IMR-90 (cell line): ENCODE results near the gene SLC6A9. TPM values are rescaled to one million over a fixed set of nuclear protein-coding genes. Genes with fewer than 3 reads are reported as not detected.

Source experiments
- ATAC-seq: fragments of 200-7000 bp; cut with Tn5 transposase; 2 replicates; pipeline ENCODE4 v1.9.1; 2020; ENCODE audit warnings: low read depth, mild to moderate bottlenecking, moderate library complexity
- BruUV-seq: library from RNA; stranded (reverse); fragments of 400-500 nt; replicated peaks from 2 replicates; lab custom pipeline; 2021; lab: Mats Ljungman, UMichigan
- CTCF ChIA-PET: fragments of 300-600 bp; formaldehyde crosslinking; extraction: SDS; loops from one replicate; lab custom pipeline; 2021; ENCODE audit warnings: antibody characterized with exemption; lab: Yijun Ruan, JAX
- POLR2A ChIA-PET: fragments of 300-600 bp; sonication (Branson Sonifier 250); formaldehyde crosslinking; loops from one replicate; lab custom pipeline; 2022; ENCODE audit warnings: antibody characterized with exemption; ENCODE audit not compliant: unreplicated experiment; lab: Charles Lee
- DNase-seq: peaks from one replicate; pipeline ENCODE4 v3.0.0; 2013
- H2AFZ ChIP-seq: replicated peaks from 2 replicates; pipeline ENCODE3; 2013; ENCODE audit warnings: low read length, mild to moderate bottlenecking; ENCODE audit not compliant: poor library complexity
- H2AK5ac ChIP-seq: 2 replicates; pipeline ENCODE4 v1.6.1; 2013; ENCODE audit warnings: low read depth, low read length, inconsistent platforms
- H2AK9ac ChIP-seq: replicated peaks from 2 replicates; pipeline ENCODE3; 2013; ENCODE audit warnings: mild to moderate bottlenecking, low read depth, low read length, moderate library complexity; ENCODE audit not compliant: poor library complexity
- H2BK120ac ChIP-seq: 2 replicates; pipeline ENCODE4 v1.6.1; 2013; ENCODE audit warnings: low read depth, low read length, inconsistent platforms
- H2BK15ac ChIP-seq: 3 replicates; pipeline ENCODE4 v1.6.1; 2013; ENCODE audit warnings: low read depth, low read length, inconsistent platforms
- H2BK20ac ChIP-seq: 2 replicates; pipeline ENCODE4 v1.6.1; 2013; ENCODE audit warnings: low read depth, mild to moderate bottlenecking, inconsistent platforms, low read length, moderate library complexity
- H2BK5ac ChIP-seq: 2 replicates; pipeline ENCODE4 v1.6.1; 2013; ENCODE audit warnings: mild to moderate bottlenecking, low read depth, low read length, inconsistent platforms; ENCODE audit not compliant: poor library complexity, severe bottlenecking
- H3K14ac ChIP-seq: replicated peaks from 2 replicates; pipeline ENCODE4 v1.6.1; 2013; ENCODE audit warnings: low read depth, low read length, inconsistent platforms
- H3K18ac ChIP-seq: 2 replicates; pipeline ENCODE4 v1.6.1; 2013; ENCODE audit warnings: low read depth, low read length, control low read depth
- H3K23ac ChIP-seq: 2 replicates; pipeline ENCODE4 v1.6.1; 2013; ENCODE audit warnings: low read depth, low read length, inconsistent platforms
- H3K27ac ChIP-seq: 2 replicates; pipeline ENCODE4 v1.5.1; 2013; ENCODE audit warnings: mild to moderate bottlenecking, control low read depth, low read length; ENCODE audit not compliant: insufficient read depth
- H3K27me3 ChIP-seq: 2 replicates; pipeline ENCODE4 v1.6.1; 2013; ENCODE audit warnings: low read length; ENCODE audit not compliant: control insufficient read depth, insufficient read depth
- H3K36me3 ChIP-seq: 2 replicates; pipeline ENCODE4 v1.6.1; 2013; ENCODE audit warnings: low read length, mixed read lengths; ENCODE audit not compliant: control insufficient read depth, insufficient read depth
- H3K4ac ChIP-seq: 2 replicates; pipeline ENCODE4 v1.6.1; 2013; ENCODE audit warnings: low read depth, low read length, inconsistent platforms
- H3K4me1 ChIP-seq: 2 replicates; pipeline ENCODE4 v1.6.1; 2013; ENCODE audit warnings: low read length, mixed read lengths; ENCODE audit not compliant: control insufficient read depth, insufficient read depth
- H3K4me2 ChIP-seq: 2 replicates; pipeline ENCODE4 v1.6.1; 2013; ENCODE audit warnings: low read depth, mild to moderate bottlenecking, control low read depth, low read length, moderate library complexity
- H3K4me3 ChIP-seq: 2 replicates; pipeline ENCODE4 v1.5.1; 2013; ENCODE audit warnings: low read depth, mild to moderate bottlenecking, control low read depth, low read length, moderate library complexity; ENCODE audit not compliant: insufficient read depth
- H3K56ac ChIP-seq: 2 replicates; pipeline ENCODE4 v1.6.1; 2013; ENCODE audit warnings: low read length, inconsistent platforms; ENCODE audit not compliant: insufficient read depth; ENCODE audit errors: extremely low read depth
- H3K79me1 ChIP-seq, 2 experiments: 2 replicates each; pipeline ENCODE4 v1.6.1; 2013; ENCODE audit warnings: low read length in 2 of 2, inconsistent platforms in 1 of 2, low read depth in 1 of 2
- H3K9ac ChIP-seq: 2 replicates; pipeline ENCODE4 v1.6.1; 2013; ENCODE audit warnings: low read depth, low read length, control low read depth
- H3K9me1 ChIP-seq: 2 replicates; pipeline ENCODE4 v1.6.1; 2013; ENCODE audit warnings: low read length, inconsistent platforms; ENCODE audit not compliant: insufficient read depth
- H3K9me3 ChIP-seq: 2 replicates; pipeline ENCODE4 v1.6.1; 2013; ENCODE audit warnings: low read length; ENCODE audit not compliant: control insufficient read depth, insufficient read depth
- H4K20me1 ChIP-seq: 2 replicates; pipeline ENCODE4 v1.6.1; 2013; ENCODE audit warnings: low read length, inconsistent platforms; ENCODE audit not compliant: insufficient read depth
- H4K5ac ChIP-seq: 2 replicates; pipeline ENCODE4 v1.6.1; 2013; ENCODE audit warnings: mild to moderate bottlenecking, low read depth, low read length, control low read depth
- H4K8ac ChIP-seq, 2 experiments: 2 replicates each; pipeline ENCODE4 v1.6.1; 2013; ENCODE audit warnings: low read depth in 2 of 2, low read length in 2 of 2, control low read depth in 1 of 2, inconsistent platforms in 1 of 2
- H4K91ac ChIP-seq: 2 replicates; pipeline ENCODE4 v1.6.1; 2013; ENCODE audit warnings: low read depth, low read length, inconsistent platforms; ENCODE audit not compliant: insufficient read depth
- CEBPB ChIP-seq: IDR thresholded peaks from 2 replicates; pipeline ENCODE4 v1.6.1; 2012; ENCODE audit warnings: low read depth, low read length, improper control_type of control experiment
- CHD1 ChIP-seq: IDR thresholded peaks from 2 replicates; pipeline ENCODE4 v1.6.1; 2012; ENCODE audit warnings: low read depth, low read length, improper control_type of control experiment
- POLR2A ChIP-seq: IDR thresholded peaks from 2 replicates; pipeline ENCODE4 v1.6.1; 2012; ENCODE audit warnings: mild to moderate bottlenecking, low read depth, low read length
- WGBS, 2 experiments: methylation state at CpG; one replicate each; pipeline versions ENCODE4 v1.1.5 to v1.1.7; 2013; ENCODE audit warnings: missing lambda C conversion rate in 2 of 2; ENCODE audit not compliant: insufficient read length in 1 of 2; ENCODE audit errors: extremely low coverage in 2 of 2; 5-methylcytosine and 5-hydroxymethylcytosine counted together
- dilution Hi-C: fragments of 300-500 bp; cut with HindIII; formaldehyde crosslinking; loops from one replicate; pipeline ENCODE4 v1.14.3; 2018; ENCODE audit warnings: low sequenced_read_pairs; ENCODE audit not compliant: unreplicated experiment
- in situ Hi-C: fragments of 300-500 bp; cut with MboI; formaldehyde crosslinking; loops from 3 replicates; pipeline ENCODE4 v1.14.3; 2019; ENCODE audit warnings: low sequenced_read_pairs, inconsistent platforms, mixed read lengths
- intact Hi-C: fragments of 100-400 bp; cut with micrococcal nuclease; formaldehyde crosslinking; loops from 2 replicates; pipeline ENCODE4 v1.10.0; 2022
- polyA plus RNA-seq, 3 experiments: library from polyadenylated mRNA; depleted of rRNA; stranded (reverse); fragments of >200 nt; gene quantifications; 2 replicates each; pipeline ENCODE4 v1.2.3, GENCODE V29; 2012; ENCODE audit warnings: low replicate concordance in 1 of 3
- total RNA-seq: library from RNA; depleted of rRNA; stranded (reverse); fragments of >200 nt; gene quantifications from 2 replicates; pipeline ENCODE4 v1.2.3, GENCODE V29; 2012

Gene SLC6A9
- total and polyA plus RNA-seq, 2 of the 4 experiments (the other 2 are of a cell fraction): 2.0 to 6.6 TPM

DNA sequence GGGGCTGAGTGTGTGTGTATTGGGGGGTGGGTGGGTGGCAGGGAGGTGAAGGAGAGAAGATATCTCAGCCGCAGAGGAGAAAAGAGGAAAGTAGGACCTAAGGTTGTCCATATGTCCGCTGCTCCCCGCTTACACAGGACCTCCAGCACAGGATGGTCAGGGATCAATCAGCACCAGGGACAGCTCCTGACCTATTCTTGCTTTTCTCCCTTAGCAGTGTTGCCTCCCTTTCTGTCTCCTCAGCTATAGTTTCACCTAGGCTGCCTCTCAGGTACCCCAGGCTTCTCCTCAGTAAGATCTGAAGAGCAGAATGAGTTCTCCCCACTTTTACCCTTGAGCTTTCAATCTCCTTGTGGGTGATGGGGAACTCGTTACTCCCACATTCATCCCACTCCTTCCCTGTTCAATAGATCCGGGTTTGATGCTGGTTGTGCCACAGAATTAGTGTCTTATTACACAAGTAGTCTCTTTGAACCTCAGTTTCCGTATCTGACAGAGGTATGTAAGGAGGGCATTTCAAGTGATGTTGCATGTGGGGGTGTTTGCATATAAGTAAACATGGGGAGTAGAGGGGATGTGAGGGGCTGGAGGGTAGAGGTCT is 62.8 kb downstream of the SLC6A9 start:
- dilution Hi-C loops: no loop called here
- 64% methylated on average over 2 of the region's 6 CpGs; no CpG with 5 or more reads in 1 of the 2 experiments for WGBS, 2 experiments
- POLR2A ChIA-PET: no interaction called here

More for the DNA sequence above, 62.8 kb downstream of the SLC6A9 start:
- no peak overlapping the region for H2BK20ac ChIP-seq
- H3K4ac ChIP-seq: no peak overlapping the region
- H3K27me3 ChIP-seq: no peaks in the 10 kb centered on the region
- H3K4me2 ChIP-seq: no peak overlapping the region
- H3K56ac ChIP-seq: no peak overlapping the region
- H3K4me3 ChIP-seq: no peak overlapping the region
- no peak overlapping the region for H2BK5ac ChIP-seq
- H3K9me1 ChIP-seq: peaks cover 6% of the 10 kb centered on the region; the same call in 1 of the 2 replicates
- no peaks in the 10 kb centered on the region for H3K9me3 ChIP-seq
- no peak overlapping the region for H4K8ac ChIP-seq
- ATAC-seq (no peak), DNase-seq (no peak)
- H2AK9ac ChIP-seq: no peak overlapping the region
- no peak overlapping the region for H4K5ac ChIP-seq
- H3K79me1 ChIP-seq: peaks cover 13 to 17% of the 10 kb centered on the region in 2 experiments; a peak in 3 of 4 replicates
- no peak overlapping the region for H2BK120ac ChIP-seq
- H3K4me1 ChIP-seq: no peaks in the 10 kb centered on the region
- H3K9ac ChIP-seq: no peak overlapping the region
- no peak overlapping the region for H2AFZ ChIP-seq
- H4K20me1 ChIP-seq: no peaks in the 10 kb centered on the region
- H4K91ac ChIP-seq: no peak overlapping the region
- no peak overlapping the region for H3K27ac ChIP-seq
- CTCF ChIA-PET: no interaction called here
- H3K36me3 ChIP-seq: peaks cover 19% of the 10 kb centered on the region
- no peak for TF ChIP-seq CHD1
- TF ChIP-seq POLR2A: no peak
- TF ChIP-seq CEBPB: no peak
- intact Hi-C loops: loop anchor here (2.0 kb wide), 1 partner anchor 22 kb away; the partner anchor contains the start of gene IPO13
- H3K18ac ChIP-seq: no peak overlapping the region
- H3K14ac ChIP-seq: no peak overlapping the region
- no peak overlapping the region for H2AK5ac ChIP-seq
- H3K23ac ChIP-seq: no peak overlapping the region
- H2BK15ac ChIP-seq: no peak overlapping the region
- no TSS peak for BruUV-seq
- in situ Hi-C loops: loop anchor here (25.0 kb wide), 1 partner anchor 431 kb away; the partner anchor contains the start of gene PTPRF
